ENCODE data around the gene MYOM1.

The MYOM1 gene

GRCh38 chr18:3246635-3247239, 27.0 kb upstream of the MYOM1 start:
- H3K36me3 ChIP-seq, result no peaks in the 10 kb centered on the region
- H3K4me3 ChIP-seq (ENCODE audit: low read depth, low read length), result peak overlapping the region; percentile 57
- no peak for DNase-seq
- H3K4me1 ChIP-seq, result no peaks in the 10 kb centered on the region
- no peaks in the 10 kb centered on the region for H3K9me3 ChIP-seq
- TF ChIP-seq CTCF (IDR thresholded peaks at IDR 0.05; ENCODE audit: low read depth, low read length), result no peak
- H3K27me3 ChIP-seq, result no peaks in the 10 kb centered on the region

GRCh38 chr18:3245853-3246634, 26.3 kb upstream of the MYOM1 start:
- peak; percentile 77 for TF ChIP-seq CTCF (IDR thresholded peaks at IDR 0.05; ENCODE audit: low read depth, low read length)
- Histone ChIP-seq H3K27me3 (no peaks in the 10 kb centered on the region), H3K4me1 (no peaks in the 10 kb centered on the region), H3K4me3 (ENCODE audit: low read depth, low read length) (peak overlapping the region; percentile 57), H3K36me3 (no peaks in the 10 kb centered on the region), H3K9me3 (no peaks in the 10 kb centered on the region)
- peak; percentile 79 for DNase-seq

- DNase-seq, result no peak
- no peaks in the 10 kb centered on the region for H3K4me1 ChIP-seq
- no peaks in the 10 kb centered on the region for H3K9me3 ChIP-seq
- H3K36me3 ChIP-seq, result no peaks in the 10 kb centered on the region
- H3K4me3 ChIP-seq (ENCODE audit: low read depth, low read length), result no peak overlapping the region
- H3K27me3 ChIP-seq, result no peaks in the 10 kb centered on the region
- no peak for TF ChIP-seq CTCF (IDR thresholded peaks at IDR 0.05; ENCODE audit: low read depth, low read length)
Observed at GRCh38 chr18:3245185-3245564, 25.4 kb upstream of the MYOM1 start.

- no peak for TF ChIP-seq CTCF (IDR thresholded peaks at IDR 0.05; ENCODE audit: low read depth, low read length)
Observed at GRCh38 chr18:3238742-3239141, 19.0 kb upstream of the MYOM1 start.

GRCh38 chr18:3236470-3236869, 16.7 kb upstream of the MYOM1 start:
- no peaks in the 10 kb centered on the region for H3K4me1 ChIP-seq
- no peak for TF ChIP-seq CTCF (IDR thresholded peaks at IDR 0.05; ENCODE audit: low read depth, low read length)
- no peaks in the 10 kb centered on the region for H3K36me3 ChIP-seq
- H3K9me3 ChIP-seq, result no peaks in the 10 kb centered on the region
- DNase-seq, result no peak
- H3K4me3 ChIP-seq (ENCODE audit: low read depth, low read length), result no peak overlapping the region
- H3K27me3 ChIP-seq, result no peaks in the 10 kb centered on the region

More at GRCh38 chr18:3238742-3239141, 19.0 kb upstream of the MYOM1 start:
- Histone ChIP-seq H3K9me3 (no peaks in the 10 kb centered on the region), H3K36me3 (no peaks in the 10 kb centered on the region), H3K4me1 (no peaks in the 10 kb centered on the region), H3K4me3 (ENCODE audit: low read depth, low read length) (no peak overlapping the region), H3K27me3 (no peaks in the 10 kb centered on the region)
- DNase-seq, result no peak

GRCh38 chr18:3235846-3236245, 16.1 kb upstream of the MYOM1 start:
- H3K4me1 ChIP-seq, result no peaks in the 10 kb centered on the region
- no peaks in the 10 kb centered on the region for H3K36me3 ChIP-seq
- DNase-seq, result no peak
- no peaks in the 10 kb centered on the region for H3K9me3 ChIP-seq
- no peaks in the 10 kb centered on the region for H3K27me3 ChIP-seq
- no peak overlapping the region for H3K4me3 ChIP-seq (ENCODE audit: low read depth, low read length)
- TF ChIP-seq CTCF (IDR thresholded peaks at IDR 0.05; ENCODE audit: low read depth, low read length), result no peak

Measured in BE2C (cell line).